CD14-positive monocyte (primary cell): ENCODE measurements around the gene GPR158. TPM values are rescaled to one million over a fixed set of nuclear protein-coding genes. Genes with fewer than 3 reads are reported as not detected.
"Not testable (repeated sequence)": the region's sequence is repeated elsewhere in the genome, so short reads cannot be mapped to it uniquely, and the experiment has no call there.

ENCODE experiments used
- DNase-seq, 3 donors: peaks; one replicate each; pipeline ENCODE4 v3.0.0-alpha.2; 2011 to 2022
- H2AFZ ChIP-seq: 2 replicates; pipeline ENCODE4 v1.6.0; 2012; ENCODE audit warnings: mild to moderate bottlenecking, low read depth, low read length, inconsistent platforms; ENCODE audit not compliant: insufficient read depth, poor library complexity, severe bottlenecking
- H3K27ac ChIP-seq, 2 donors: 1 replicate in 1 of 2; 2 replicates in 1 of 2; pipeline ENCODE4 v1.5.1; 2012 to 2013; ENCODE audit warnings: low read length in 2 of 2, control low read depth in 1 of 2, inconsistent platforms in 1 of 2, low read depth in 1 of 2, mild to moderate bottlenecking in 1 of 2
- H3K27me3 ChIP-seq, 2 donors: one replicate each; pipeline versions ENCODE4 v1.6.0 to v1.6.1; 2011 to 2013; ENCODE audit warnings: low read length in 2 of 2; ENCODE audit not compliant: control insufficient read depth in 2 of 2, insufficient read depth in 2 of 2
- H3K36me3 ChIP-seq, 2 donors: replicated peaks in 1 of 2; 1 replicate in 1 of 2; 2 replicates in 1 of 2; pipeline versions ENCODE4 v1.5.1 to v1.6.1; 2012 to 2013; ENCODE audit warnings: low read length in 2 of 2, control low read depth in 1 of 2, inconsistent platforms in 1 of 2, mild to moderate bottlenecking in 1 of 2; ENCODE audit not compliant: insufficient read depth in 2 of 2, control insufficient read depth in 1 of 2
- H3K4me1 ChIP-seq, 2 donors: 1 replicate in 1 of 2; 2 replicates in 1 of 2; pipeline versions ENCODE4 v1.5.1 to v1.6.1; 2012 to 2013; ENCODE audit warnings: low read length in 2 of 2, control low read depth in 1 of 2, inconsistent platforms in 1 of 2, mild to moderate bottlenecking in 1 of 2, moderate library complexity in 1 of 2; ENCODE audit not compliant: insufficient read depth in 2 of 2, control insufficient read depth in 1 of 2
- H3K4me2 ChIP-seq: replicated peaks from 2 replicates; pipeline ENCODE3; 2012; ENCODE audit warnings: low read length, moderate library complexity, mild to moderate bottlenecking; ENCODE audit not compliant: poor library complexity, severe bottlenecking; ENCODE audit errors: extremely low read depth
- H3K4me3 ChIP-seq, 3 experiments: fragments of 200-600 bp in 1 of 3; sonication (generic) in 1 of 3; replicated peaks in 1 of 3; 1 replicate in 2 of 3; 2 replicates in 1 of 3; pipeline ENCODE4 v1.5.1; 2011 to 2013; ENCODE audit warnings: low read length in 3 of 3, mild to moderate bottlenecking in 3 of 3, control low read depth in 2 of 3, low read depth in 2 of 3, inconsistent platforms in 1 of 3, moderate library complexity in 1 of 3
- H3K79me2 ChIP-seq: 2 replicates; pipeline ENCODE4 v1.6.0; 2012; ENCODE audit warnings: mild to moderate bottlenecking, control low read depth, inconsistent platforms, low read length, moderate library complexity; ENCODE audit not compliant: insufficient read depth
- H3K9ac ChIP-seq: 2 replicates; pipeline ENCODE4 v1.6.0; 2017; ENCODE audit warnings: low read length, mild to moderate bottlenecking; ENCODE audit not compliant: insufficient read depth, poor library complexity, severe bottlenecking
- H3K9me3 ChIP-seq, 2 donors: replicated peaks in 1 of 2; 1 replicate in 1 of 2; 2 replicates in 1 of 2; pipeline versions ENCODE4 v1.5.1 to v1.6.1; 2012 to 2013; ENCODE audit warnings: low read length in 2 of 2, control low read depth in 1 of 2; ENCODE audit not compliant: control insufficient read depth in 1 of 2, insufficient read depth in 1 of 2
- H4K20me1 ChIP-seq: 2 replicates; pipeline ENCODE4 v1.6.0; 2012; ENCODE audit warnings: mild to moderate bottlenecking, low read length, control low read depth, moderate library complexity; ENCODE audit not compliant: insufficient read depth
- H3K27ac Mint-ChIP-seq, 7 donors: one replicate each; pipeline ENCODE4 v1.8.0; 2020; ENCODE audit warnings: mild to moderate bottlenecking in 7 of 7, mixed read lengths in 7 of 7, moderate library complexity in 6 of 7, inconsistent platforms in 2 of 7
- H3K27me3 Mint-ChIP-seq, 3 donors: one replicate each; pipeline ENCODE4 v1.8.0; 2021 to 2022; ENCODE audit warnings: low read depth in 3 of 3, mild to moderate bottlenecking in 3 of 3, mixed read lengths in 3 of 3, moderate library complexity in 3 of 3, inconsistent platforms in 1 of 3
- H3K36me3 Mint-ChIP-seq, 2 donors: one replicate each; pipeline ENCODE4 v1.8.0; 2020; ENCODE audit warnings: mixed read lengths in 2 of 2, inconsistent platforms in 1 of 2, mild to moderate bottlenecking in 1 of 2
- H3K4me1 Mint-ChIP-seq: one replicate; pipeline ENCODE4 v1.8.0; 2020; ENCODE audit warnings: mild to moderate bottlenecking, mixed read lengths
- H3K4me3 Mint-ChIP-seq, 2 donors: one replicate each; pipeline ENCODE4 v1.8.0; 2020; ENCODE audit warnings: mild to moderate bottlenecking in 2 of 2, mixed read lengths in 2 of 2, moderate library complexity in 1 of 2
- H3K9me3 Mint-ChIP-seq, 7 donors: one replicate each; pipeline ENCODE4 v1.8.0; 2020 to 2022; ENCODE audit warnings: mixed read lengths in 7 of 7, mild to moderate bottlenecking in 6 of 7, moderate library complexity in 6 of 7, inconsistent platforms in 2 of 7
- WGBS: methylation state at CpG from one replicate; pipeline ENCODE4 v1.1.5; 2013; ENCODE audit warnings: missing lambda C conversion rate; ENCODE audit not compliant: insufficient coverage; 5-methylcytosine and 5-hydroxymethylcytosine counted together
- intact Hi-C, 2 donors: fragments of 100-400 bp; cut with micrococcal nuclease; formaldehyde crosslinking; loops; one replicate each; pipeline versions ENCODE4 v1.15.0 to v1.15.1; 2023
- polyA plus RNA-seq, 3 donors: library from polyadenylated mRNA; depleted of rRNA in 1 of 3; unstranded in 2 of 3; stranded (reverse) in 1 of 3; fragments of 300-500 nt in 2 of 3; fragments of >200 nt in 1 of 3; fragmentation: Illumina TruSeq in 2 of 3; gene quantifications; 1 replicate in 2 of 3; 2 replicates in 1 of 3; pipeline ENCODE4 v1.2.3, GENCODE V29; 2012 to 2021
- TF ChIP-seq, protein P1 (sequence below): fragments of 200-600 bp; IDR thresholded peaks from one replicate; pipeline ENCODE4 v1.8.0; 2022; ENCODE audit warnings: antibody characterized with exemption, mild to moderate bottlenecking

Gene GPR158
- polyA plus RNA-seq, 3 donors, result not detected

DNA sequence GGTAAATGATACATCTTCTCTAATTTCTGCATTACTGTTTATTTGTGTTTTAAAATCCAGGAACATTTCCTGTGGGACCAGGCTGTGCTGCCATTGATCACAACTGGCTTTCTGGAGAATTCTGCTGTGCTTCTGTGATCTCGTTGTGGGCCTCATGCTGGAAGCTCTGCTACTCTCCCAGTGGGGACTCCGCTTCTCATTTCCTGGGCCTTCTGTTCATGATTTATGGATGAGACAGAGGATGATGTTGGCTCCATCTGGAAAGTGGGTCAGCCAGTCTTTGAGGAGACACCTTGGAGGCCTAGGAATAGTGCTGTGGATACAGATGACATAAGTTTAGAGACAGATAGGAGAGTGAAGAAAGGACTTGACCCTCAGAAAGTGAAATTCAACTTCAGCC, 15.2 kb upstream of the GPR158 start:
- H3K36me3 ChIP-seq, result no peaks in the 10 kb centered on the region
- H3K4me2 ChIP-seq, result no peak overlapping the region
- H2AFZ ChIP-seq, result no peak overlapping the region
- Mint-ChIP-seq H3K27me3 (no peaks in the 10 kb centered on the region), H3K4me3 (no peak overlapping the region), H3K9me3 (peaks cover 3 to 13% (median 5%) of the 10 kb centered on the region in 7 donors), H3K4me1 (no peaks in the 10 kb centered on the region), H3K36me3 (no peaks in the 10 kb centered on the region), H3K27ac (no peak overlapping the region)
- no peaks in the 10 kb centered on the region for H3K9me3 ChIP-seq
- no peaks in the 10 kb centered on the region for H4K20me1 ChIP-seq
- no peak for DNase-seq
- 77% methylated on average over 2 of the region's 2 CpGs for WGBS
- no peak overlapping the region for H3K9ac ChIP-seq
- no peak overlapping the region for H3K27ac ChIP-seq
- H3K79me2 ChIP-seq, result no peaks in the 10 kb centered on the region
- no peaks in the 10 kb centered on the region for H3K27me3 ChIP-seq
- TF ChIP-seq, protein P1, sequence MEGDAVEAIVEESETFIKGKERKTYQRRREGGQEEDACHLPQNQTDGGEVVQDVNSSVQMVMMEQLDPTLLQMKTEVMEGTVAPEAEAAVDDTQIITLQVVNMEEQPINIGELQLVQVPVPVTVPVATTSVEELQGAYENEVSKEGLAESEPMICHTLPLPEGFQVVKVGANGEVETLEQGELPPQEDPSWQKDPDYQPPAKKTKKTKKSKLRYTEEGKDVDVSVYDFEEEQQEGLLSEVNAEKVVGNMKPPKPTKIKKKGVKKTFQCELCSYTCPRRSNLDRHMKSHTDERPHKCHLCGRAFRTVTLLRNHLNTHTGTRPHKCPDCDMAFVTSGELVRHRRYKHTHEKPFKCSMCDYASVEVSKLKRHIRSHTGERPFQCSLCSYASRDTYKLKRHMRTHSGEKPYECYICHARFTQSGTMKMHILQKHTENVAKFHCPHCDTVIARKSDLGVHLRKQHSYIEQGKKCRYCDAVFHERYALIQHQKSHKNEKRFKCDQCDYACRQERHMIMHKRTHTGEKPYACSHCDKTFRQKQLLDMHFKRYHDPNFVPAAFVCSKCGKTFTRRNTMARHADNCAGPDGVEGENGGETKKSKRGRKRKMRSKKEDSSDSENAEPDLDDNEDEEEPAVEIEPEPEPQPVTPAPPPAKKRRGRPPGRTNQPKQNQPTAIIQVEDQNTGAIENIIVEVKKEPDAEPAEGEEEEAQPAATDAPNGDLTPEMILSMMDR, result no peak
- H3K4me1 ChIP-seq, result no peaks in the 10 kb centered on the region
- intact Hi-C loops, result no loop called here
- no peak overlapping the region for H3K4me3 ChIP-seq

DNA sequence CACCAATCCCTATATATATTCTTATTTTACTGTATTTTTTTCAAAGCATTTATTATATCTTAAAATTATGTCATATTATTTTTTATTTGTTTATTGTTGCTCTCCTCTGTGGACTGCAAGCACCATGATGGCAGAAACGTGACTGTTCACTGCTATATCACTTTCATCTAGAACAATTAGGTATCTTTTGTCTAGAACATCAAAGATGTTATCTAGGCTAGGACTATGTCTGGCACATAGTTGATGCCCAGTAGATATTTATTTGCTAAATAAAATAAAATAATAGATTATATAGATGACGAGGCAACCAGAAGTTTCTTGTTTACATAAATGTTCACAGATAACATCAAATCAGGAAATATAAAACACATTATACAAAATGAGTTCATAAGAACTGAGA, 12.4 kb upstream of the GPR158 start:
- no peaks in the 10 kb centered on the region for H3K4me1 Mint-ChIP-seq
- no peak overlapping the region for H3K27ac Mint-ChIP-seq
- Histone ChIP-seq H3K27me3 (no peaks in the 10 kb centered on the region), H4K20me1 (no peaks in the 10 kb centered on the region), H3K27ac (no peak overlapping the region), H3K9ac (no peak overlapping the region), H3K4me1 (no peaks in the 10 kb centered on the region), H3K4me2 (no peak overlapping the region), H3K79me2 (no peaks in the 10 kb centered on the region), H2AFZ (no peak overlapping the region), H3K4me3 (no peak overlapping the region), H3K36me3 (no peaks in the 10 kb centered on the region), H3K9me3 (no peaks in the 10 kb centered on the region)
- peaks cover 3 to 14% (median 5%) of the 10 kb centered on the region in 7 donors for H3K9me3 Mint-ChIP-seq
- no peak overlapping the region for H3K4me3 Mint-ChIP-seq
- H3K36me3 Mint-ChIP-seq, result no peaks in the 10 kb centered on the region
- TF ChIP-seq, protein P1, result no peak
- WGBS, result no CpG with 5 or more reads among the region's 2 CpGs
- H3K27me3 Mint-ChIP-seq, result no peaks in the 10 kb centered on the region
- intact Hi-C loops, result no loop called here
- DNase-seq, result no peak

DNA sequence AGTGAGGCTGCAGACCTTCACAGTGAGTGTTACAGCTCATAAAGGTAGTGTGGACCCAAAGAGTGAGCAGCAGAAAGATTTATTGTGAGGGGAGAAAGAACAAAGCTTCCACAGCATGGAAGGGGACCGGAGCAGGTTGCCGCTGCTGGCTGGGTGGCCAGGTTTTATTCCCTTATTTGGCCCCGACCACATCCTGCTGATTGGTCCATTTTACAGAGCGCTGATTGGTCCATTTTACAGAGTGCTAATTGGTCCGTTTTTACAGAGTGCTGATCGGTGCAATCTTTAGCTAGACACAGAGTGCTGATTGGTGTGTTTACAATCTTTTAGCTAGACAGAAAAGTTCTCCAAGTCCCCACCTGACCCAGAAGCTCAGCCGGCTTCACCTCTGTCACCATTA, 11.3 kb upstream of the GPR158 start:
- H3K4me1 ChIP-seq, H3K9me3 ChIP-seq, H3K27me3 Mint-ChIP-seq, H3K4me2 ChIP-seq, H3K9ac ChIP-seq, H3K36me3 ChIP-seq, H3K4me3 ChIP-seq, intact Hi-C loops, H3K36me3 Mint-ChIP-seq, H3K4me1 Mint-ChIP-seq, DNase-seq, H3K27ac ChIP-seq, H3K4me3 Mint-ChIP-seq, H2AFZ ChIP-seq, H3K79me2 ChIP-seq, H3K27ac Mint-ChIP-seq, H3K27me3 ChIP-seq, H4K20me1 ChIP-seq: not testable (repeated sequence)
- peaks cover 0 to 14% (median 6%) of the 10 kb centered on the region in 7 donors for H3K9me3 Mint-ChIP-seq
- 90% methylated on average over 4 of the region's 7 CpGs for WGBS
